ENCODE data around the gene ADD1. TPM values are rescaled to one million over a fixed set of nuclear protein-coding genes. Genes with fewer than 3 reads are reported as not detected.

ADD1 gene
- total and polyA plus RNA-seq, 2 of the 13 experiments (the other 11 are each of a cell fraction or from before 2014, with no cell fraction given), result 73.9 to 122 TPM

DNA sequence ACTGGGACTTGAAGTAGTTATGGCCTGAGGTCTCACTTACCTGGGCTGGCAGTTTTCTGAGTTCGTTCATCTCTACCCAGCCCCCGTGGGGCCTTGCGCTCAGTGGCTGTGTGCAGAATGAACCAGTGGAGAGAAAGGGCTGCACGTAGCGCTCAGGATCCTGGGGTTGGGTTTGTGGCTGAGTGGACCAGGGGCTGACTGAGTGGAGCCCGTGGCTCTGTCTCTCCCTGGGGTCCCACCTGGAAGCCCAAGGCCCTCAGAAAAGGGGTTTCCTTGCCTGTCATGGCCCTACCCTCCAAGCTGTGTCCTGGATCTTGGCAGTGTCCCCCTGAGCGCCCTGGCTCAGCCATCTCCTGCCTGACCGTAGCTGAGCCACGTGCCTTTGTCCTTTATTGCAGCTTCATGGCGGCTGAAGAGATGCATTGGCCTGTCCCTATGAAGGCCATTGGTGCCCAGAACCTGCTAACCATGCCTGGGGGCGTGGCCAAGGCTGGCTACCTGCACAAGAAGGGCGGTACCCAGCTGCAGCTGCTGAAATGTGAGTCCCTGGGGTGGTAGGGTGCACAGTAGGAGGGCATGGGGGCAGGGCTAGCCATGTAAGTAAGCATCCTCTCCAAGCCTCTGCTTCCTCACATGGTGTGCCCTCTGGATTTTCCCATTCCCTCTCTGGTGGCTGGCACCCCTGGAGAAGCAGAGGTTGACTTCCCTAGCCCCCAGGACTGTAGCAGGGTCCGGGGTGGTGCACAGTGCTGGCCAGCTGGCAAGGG is 23.2 kb upstream of the ADD1 start:
- TF ChIP-seq ZNF773 (CRISPR knock-in tag; IDR thresholded peaks at IDR 0.05; ENCODE audit: borderline replicate concordance), result no peak
- FAIRE-seq, result no peak
- Histone ChIP-seq H3K9me3 (ENCODE audit: low read length) (no peaks in the 10 kb centered on the region), H3K9ac (ENCODE audit: insufficient read depth, low read depth, low read length) (no peak overlapping the region), H3K79me2 (ENCODE audit: insufficient read depth, low read length) (no peaks in the 10 kb centered on the region), H3K27ac (ENCODE audit: extremely low read length, insufficient read depth, low read length) (no peak overlapping the region), H2AFZ (ENCODE audit: low read length) (no peak overlapping the region), H3K4me2 (ENCODE audit: low read depth, low read length) (no peak overlapping the region), H3K36me3 (replicated peaks in 1 of 2; ENCODE audit: control insufficient read depth in 1 of 2, insufficient read depth in 2 of 2, low read length in 2 of 2) (peaks cover 14 to 44% of the 10 kb centered on the region in 2 experiments; a peak in 4 of 5 replicates), H3K27me3 (ENCODE audit: control insufficient read depth in 1 of 2, insufficient read depth in 2 of 2, low read length in 2 of 2) (no peaks in the 10 kb centered on the region), H3K4me1 (ENCODE audit: insufficient read depth, low read length) (no peaks in the 10 kb centered on the region), H3K4me3 (replicated peaks in 1 of 3; ENCODE audit: insufficient read depth in 1 of 3, low read depth in 2 of 3, low read length in 3 of 3) (no peak overlapping the region), H4K20me1 (ENCODE audit: insufficient read depth, low read length) (peaks cover 8% of the 10 kb centered on the region; the same call in 1 of the 2 replicates)
- ChIA-PET POLR2A (no interaction called here), CTCF (ENCODE audit: low intra/inter-chr PET ratio, low total read pairs) (no interaction called here)
- no peak for ATAC-seq
- BruUV-seq (replicated peaks), result no TSS peak
- no peak for DNase-seq (ENCODE audit: low spot score)
- intact Hi-C loops (cut with micrococcal nuclease; ENCODE audit: unreplicated experiment), result no loop called here
- WGBS (ENCODE audit: low lambda C conversion rate), result 100% methylated on average over 2 of the region's 13 CpGs
- in situ Hi-C loops (cut with HindIII; ENCODE audit: extremely low pct_ligation_motif_present, low pct_unique_long_range_greater_than_20kb), result no loop called here

- ATAC-seq (no peak), DNase-seq (ENCODE audit: low spot score) (no peak), FAIRE-seq (no peak)
- Histone ChIP-seq H3K27me3 (ENCODE audit: control insufficient read depth in 1 of 2, insufficient read depth in 2 of 2, low read length in 2 of 2) (no peaks in the 10 kb centered on the region), H3K4me3 (replicated peaks in 1 of 3; ENCODE audit: insufficient read depth in 1 of 3, low read depth in 2 of 3, low read length in 3 of 3) (no peak overlapping the region), H2AFZ (ENCODE audit: low read length) (no peak overlapping the region), H3K79me2 (ENCODE audit: insufficient read depth, low read length) (no peaks in the 10 kb centered on the region), H3K4me2 (ENCODE audit: low read depth, low read length) (no peak overlapping the region), H3K36me3 (replicated peaks in 1 of 2; ENCODE audit: control insufficient read depth in 1 of 2, insufficient read depth in 2 of 2, low read length in 2 of 2) (peaks cover 19 to 59% of the 10 kb centered on the region in 2 experiments; a peak in 4 of 5 replicates), H4K20me1 (ENCODE audit: insufficient read depth, low read length) (peaks cover 3% of the 10 kb centered on the region; the same call in 1 of the 2 replicates), H3K9ac (ENCODE audit: insufficient read depth, low read depth, low read length) (no peak overlapping the region), H3K4me1 (ENCODE audit: insufficient read depth, low read length) (no peaks in the 10 kb centered on the region), H3K27ac (ENCODE audit: extremely low read length, insufficient read depth, low read length) (no peak overlapping the region), H3K9me3 (ENCODE audit: low read length) (no peaks in the 10 kb centered on the region)
- POLR2A ChIA-PET, result no interaction called here
- no TSS peak for BruUV-seq (replicated peaks)
- in situ Hi-C loops (cut with HindIII; ENCODE audit: extremely low pct_ligation_motif_present, low pct_unique_long_range_greater_than_20kb), result no loop called here
- CTCF ChIA-PET (ENCODE audit: low intra/inter-chr PET ratio, low total read pairs), result no interaction called here
- intact Hi-C loops (cut with micrococcal nuclease; ENCODE audit: unreplicated experiment), result no loop called here
- TF ChIP-seq AGO2 (optimal IDR thresholded peaks at IDR 0.05; ENCODE audit: low read depth, low read length) (peak; percentile 18), NFRKB (IDR thresholded peaks at IDR 0.05) (no peak)
- 97% methylated on average over 17 of the region's 23 CpGs for WGBS (ENCODE audit: low lambda C conversion rate)
Measured at GRCh38 chr4:2822461-2823300, 21.0 kb upstream of the ADD1 start.
